Measurements from ENCODE around the gene POU3F1. TPM values are rescaled to one million over a fixed set of nuclear protein-coding genes. Genes with fewer than 3 reads are reported as not detected.

POU3F1 gene
- total and polyA plus RNA-seq, 10 donors, result 0.07 to 0.60 (median 0.21) TPM; not detected in 3

GRCh38 chr1:38075191-38075590, 28.6 kb upstream of the POU3F1 start:
- Histone ChIP-seq H3K27ac (no peak overlapping the region), H3K4me3 (no peak overlapping the region), H3K9me3 (no peaks in the 10 kb centered on the region), H3K4me1 (no peaks in the 10 kb centered on the region), H3K27me3 (replicated peaks in 1 of 7) (peaks cover 0 to 31% (median 3%) of the 10 kb centered on the region in 7 donors), H3K36me3 (no peaks in the 10 kb centered on the region)
- intact Hi-C loops (cut with DNase I; ENCODE audit: low total_unique reads), result no loop called here
- TF ChIP-seq POLR2A (IDR thresholded peaks at IDR 0.05), result no peak
- no peak for DNase-seq
- 89 to 96% (median 91%) methylated on average over 5 of the region's 5 CpGs for WGBS, 5 donors

GRCh38 chr1:38074302-38074677, 27.7 kb upstream of the POU3F1 start:
- Histone ChIP-seq H3K27me3 (replicated peaks in 1 of 7) (peaks cover 0 to 40% (median 8%) of the 10 kb centered on the region in 7 donors), H3K4me1 (no peaks in the 10 kb centered on the region), H3K36me3 (no peaks in the 10 kb centered on the region), H3K9me3 (no peaks in the 10 kb centered on the region), H3K27ac (no peak overlapping the region), H3K4me3 (no peak overlapping the region)
- TF ChIP-seq POLR2A (IDR thresholded peaks at IDR 0.05) (no peak), CTCF (IDR thresholded peaks at IDR 0.05 in 8 of 11, conservative IDR thresholded peaks at IDR 0.05 in 3 of 11) (no peak), POLR2AphosphoS5 (IDR thresholded peaks at IDR 0.05) (no peak)
- WGBS, 5 donors, result 82 to 94% (median 88%) methylated on average over 4 of the region's 4 CpGs
- DNase-seq, result no peak
- intact Hi-C loops (cut with DNase I; ENCODE audit: low total_unique reads), result no loop called here

- no peak overlapping the region for H3K27ac ChIP-seq
- H3K36me3 ChIP-seq, result no peaks in the 10 kb centered on the region
- peaks cover 0 to 46% (median 8%) of the 10 kb centered on the region in 7 donors for H3K27me3 ChIP-seq (replicated peaks in 1 of 7)
- 63 to 78% (median 70%) methylated on average over 9 of the region's 9 CpGs for WGBS, 5 donors
- no peaks in the 10 kb centered on the region for H3K9me3 ChIP-seq
- DNase-seq, result no peak
- intact Hi-C loops (cut with DNase I; ENCODE audit: low total_unique reads), result no loop called here
- no peak overlapping the region for H3K4me3 ChIP-seq
- no peak for TF ChIP-seq CTCF (IDR thresholded peaks at IDR 0.05 in 8 of 11, conservative IDR thresholded peaks at IDR 0.05 in 3 of 11)
- TF ChIP-seq POLR2A (IDR thresholded peaks at IDR 0.05), result no peak
- H3K4me1 ChIP-seq, result no peaks in the 10 kb centered on the region
Observed at GRCh38 chr1:38073534-38074301, 27.1 kb upstream of the POU3F1 start.

GRCh38 chr1:38072858-38073257, 26.3 kb upstream of the POU3F1 start:
- Histone ChIP-seq H3K27ac (no peak overlapping the region), H3K4me3 (no peak overlapping the region), H3K4me1 (no peaks in the 10 kb centered on the region), H3K27me3 (replicated peaks in 1 of 7) (peaks cover 0 to 55% (median 14%) of the 10 kb centered on the region in 7 donors), H3K36me3 (no peaks in the 10 kb centered on the region), H3K9me3 (no peaks in the 10 kb centered on the region)
- TF ChIP-seq CTCF (IDR thresholded peaks at IDR 0.05 in 8 of 11, conservative IDR thresholded peaks at IDR 0.05 in 3 of 11) (no peak), POLR2A (IDR thresholded peaks at IDR 0.05) (no peak), POLR2AphosphoS5 (IDR thresholded peaks at IDR 0.05) (no peak)
- intact Hi-C loops (cut with DNase I; ENCODE audit: low total_unique reads), result no loop called here
- WGBS, 5 donors, result 48 to 80% (median 62%) methylated on average over 2 of the region's 2 CpGs
- DNase-seq, result no peak

Data from spleen (tissue), 11 donors.